ENCODE results near the gene KRTAP22-2.

The KRTAP22-2 gene

GRCh38 chr21:30590297-30590696, at the start of gene KRTAP22-2:
TSS of gene KRTAP22-2 (minus strand) at chr21:30590397.
- no peak for DNase-seq

DNA sequence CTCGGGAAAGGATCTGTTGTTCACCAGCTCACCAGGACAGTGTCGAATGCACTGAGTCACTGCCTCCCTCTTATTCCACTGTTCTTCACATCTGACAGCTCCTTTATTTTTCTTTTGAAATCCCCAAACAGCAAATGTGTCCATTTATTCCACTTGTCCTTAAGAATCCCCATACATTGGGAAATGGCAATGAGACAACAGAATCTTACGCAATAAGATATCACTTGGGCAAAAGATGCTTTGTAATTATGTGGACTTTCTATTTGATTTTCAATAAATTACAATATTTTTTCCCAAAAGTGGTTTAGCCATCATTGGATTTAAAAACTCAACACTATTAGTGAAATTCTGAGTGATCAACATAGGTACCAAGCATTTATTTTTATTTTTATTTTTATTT, 48.5 kb upstream of the KRTAP22-2 start:
- DNase-seq = no peak

DNA sequence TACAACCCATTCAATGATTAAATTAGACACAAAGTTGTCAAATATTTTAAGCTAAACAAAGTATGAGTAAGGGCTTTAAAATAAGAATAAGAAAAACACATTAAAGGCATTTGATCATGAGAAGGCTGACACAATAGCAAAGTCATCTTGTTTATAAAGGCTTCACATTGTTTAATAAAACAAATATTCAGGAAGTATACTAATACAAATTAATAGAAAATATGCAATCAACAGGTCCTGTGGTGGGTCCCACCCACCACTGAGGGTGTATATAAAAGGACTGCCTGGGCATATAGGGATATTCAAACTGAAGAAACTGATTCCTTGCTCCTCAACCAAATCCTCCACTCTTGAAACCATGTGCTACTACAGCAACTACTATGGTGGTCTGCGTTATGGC, 44.7 kb upstream of the KRTAP22-2 start, which contains the start of gene KRTAP20-2:
TSS of gene KRTAP20-2 (plus strand) at position 301 of the 400 bp plus-strand sequence. CDS start at position 359, 58 bp downstream.
- no peak for DNase-seq

DNA sequence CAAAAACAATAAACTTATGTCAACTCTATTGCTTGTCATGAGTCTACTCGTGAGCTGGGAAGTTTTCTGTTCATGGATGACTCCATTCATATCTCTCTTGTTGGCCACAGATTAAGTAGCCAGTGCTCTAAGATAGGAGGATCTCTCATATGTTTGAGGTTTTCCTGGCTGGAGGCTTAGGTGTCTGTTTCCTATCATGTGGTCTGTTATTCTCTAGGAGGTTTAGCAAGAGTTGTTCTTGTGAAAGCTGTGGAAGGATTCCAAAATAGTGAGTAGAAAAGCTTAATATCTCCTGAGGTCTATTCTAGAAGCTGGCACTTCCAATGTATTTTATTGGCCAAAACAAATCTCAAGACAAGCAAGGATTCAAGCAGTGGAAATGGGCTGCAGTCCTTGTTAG, 39.0 kb upstream of the KRTAP22-2 start:
- no peak for DNase-seq

DNA sequence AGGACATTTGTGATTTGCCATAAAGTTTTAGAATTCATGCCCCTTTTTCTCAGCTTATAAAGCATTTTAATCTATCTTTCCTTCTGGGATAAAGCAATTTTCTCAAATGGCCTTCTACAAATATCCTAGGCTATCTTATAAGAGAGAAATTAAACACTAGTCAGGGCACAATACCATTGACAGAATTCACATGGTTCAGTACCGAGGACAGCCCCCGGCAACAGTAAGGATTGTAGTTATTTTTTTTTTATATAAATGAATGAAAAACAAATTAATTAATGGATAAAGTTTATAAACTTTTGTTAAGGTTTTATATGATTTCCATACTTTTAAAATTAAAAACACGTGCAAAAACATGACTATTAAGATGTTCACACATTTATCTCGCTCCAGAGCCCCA, 37.9 kb upstream of the KRTAP22-2 start:
- DNase-seq = no peak

DNA sequence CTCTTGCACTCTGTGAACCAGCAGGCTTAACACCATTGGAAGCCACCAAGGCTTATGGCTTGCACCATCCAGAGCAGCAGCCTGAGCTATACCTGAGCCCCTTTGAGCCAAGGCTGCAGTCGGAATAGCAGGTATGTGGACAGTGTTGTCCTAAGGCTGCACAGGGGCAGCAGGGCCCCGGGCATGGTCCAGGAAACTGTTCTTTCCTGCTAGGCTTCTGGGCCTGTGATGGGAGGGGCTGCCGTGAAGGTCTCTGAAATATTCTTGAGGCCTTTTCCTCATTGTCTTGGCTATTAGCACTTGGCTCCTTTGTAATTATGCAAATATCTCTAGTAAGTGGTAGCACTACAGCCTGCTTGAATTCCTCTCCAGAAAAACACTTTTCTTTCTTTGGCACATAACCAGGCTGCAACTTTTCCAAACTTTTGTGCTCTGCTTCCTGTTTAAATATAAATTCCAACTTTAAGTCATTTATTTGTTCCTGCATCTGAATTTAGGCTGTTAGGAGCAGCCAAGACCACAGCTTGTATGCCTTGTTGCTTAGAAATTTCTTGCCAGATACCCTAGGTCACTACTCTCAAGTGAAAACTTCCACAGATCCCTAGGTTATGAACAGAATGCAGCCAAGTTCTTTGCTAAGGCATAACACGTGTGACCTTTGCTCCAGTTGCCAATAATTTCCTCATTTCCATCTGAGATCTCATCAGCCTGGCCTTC, 35.4 kb upstream of the KRTAP22-2 start:
- no peak for DNase-seq

- no peak for DNase-seq
Observed at GRCh38 chr21:30623362-30623761, 33.2 kb upstream of the KRTAP22-2 start.

DNA sequence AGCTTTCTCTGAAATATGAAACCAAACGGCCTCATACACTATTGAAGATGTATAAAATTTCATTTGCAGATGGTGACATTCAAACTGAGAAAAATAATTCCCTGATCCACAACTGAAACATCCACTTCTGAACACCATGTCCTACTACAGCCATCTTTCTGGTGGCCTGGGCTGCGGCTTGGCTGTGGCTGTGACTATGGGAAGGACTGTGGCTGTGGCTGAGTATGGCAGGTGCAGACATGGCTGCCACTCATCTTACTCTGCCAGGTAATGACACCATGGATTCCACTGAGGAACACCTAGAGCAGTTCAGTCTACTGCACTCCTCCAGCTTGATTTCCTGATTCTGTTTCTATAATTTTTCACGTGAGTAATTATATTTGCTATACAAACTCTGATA, 30.3 kb upstream of the KRTAP22-2 start, which contains the start of gene KRTAP20-4:
TSS of gene KRTAP20-4 (plus strand) at position 106 of the 400 bp plus-strand sequence.
- no peak for DNase-seq

- DNase-seq = no peak
Observed at GRCh38 chr21:30620080-30620479, 29.9 kb upstream of the KRTAP22-2 start.

- no peak for DNase-seq
Observed at GRCh38 chr21:30616125-30616524, 25.9 kb upstream of the KRTAP22-2 start, which contains the start of gene KRTAP20-1. TSS of gene KRTAP20-1 (plus strand) at chr21:30616425. CDS start at chr21:30616455, 30 bp downstream.

- no peak for DNase-seq
Observed at GRCh38 chr21:30615199-30615598, 25.0 kb upstream of the KRTAP22-2 start.

GRCh38 chr21:30613836-30614235, 23.6 kb upstream of the KRTAP22-2 start, which contains the start of gene KRTAP6-1:
TSS of gene KRTAP6-1 (minus strand) at chr21:30613930. CDS start at chr21:30613904, 26 bp downstream.
- no peak for DNase-seq

- DNase-seq = no peak
Observed at GRCh38 chr21:30612132-30612531, 21.9 kb upstream of the KRTAP22-2 start.

- DNase-seq = no peak
Observed at GRCh38 chr21:30605968-30606367, 15.8 kb upstream of the KRTAP22-2 start.

DNA sequence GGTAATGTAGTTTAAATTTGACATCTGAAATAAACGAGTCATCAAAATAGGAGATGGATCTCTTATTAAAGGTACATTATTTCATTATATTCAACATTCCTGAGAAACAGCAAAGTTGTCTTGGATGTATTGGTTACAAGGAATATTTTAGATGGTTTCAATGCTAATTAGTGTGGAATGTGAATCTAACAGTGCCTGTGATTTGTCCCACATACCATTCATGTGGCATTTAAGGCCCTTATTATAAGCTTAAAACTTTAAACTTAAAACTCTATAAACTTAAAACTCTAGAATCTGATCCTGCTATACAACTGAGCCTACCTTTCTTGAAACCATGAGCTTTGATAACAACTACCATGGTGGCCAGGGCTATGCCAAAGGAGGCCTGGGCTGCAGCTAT, 10.6 kb upstream of the KRTAP22-2 start, which contains the start of gene KRTAP22-1:
TSS of gene KRTAP22-1 (plus strand) at position 301 of the 400 bp plus-strand sequence.
- no peak for DNase-seq

- DNase-seq = no peak
Observed at GRCh38 chr21:30598802-30599201, 8.6 kb upstream of the KRTAP22-2 start, which contains the start of gene KRTAP6-2. TSS of gene KRTAP6-2 (minus strand) at chr21:30598902. CDS start at chr21:30598874, 28 bp downstream.

DNA sequence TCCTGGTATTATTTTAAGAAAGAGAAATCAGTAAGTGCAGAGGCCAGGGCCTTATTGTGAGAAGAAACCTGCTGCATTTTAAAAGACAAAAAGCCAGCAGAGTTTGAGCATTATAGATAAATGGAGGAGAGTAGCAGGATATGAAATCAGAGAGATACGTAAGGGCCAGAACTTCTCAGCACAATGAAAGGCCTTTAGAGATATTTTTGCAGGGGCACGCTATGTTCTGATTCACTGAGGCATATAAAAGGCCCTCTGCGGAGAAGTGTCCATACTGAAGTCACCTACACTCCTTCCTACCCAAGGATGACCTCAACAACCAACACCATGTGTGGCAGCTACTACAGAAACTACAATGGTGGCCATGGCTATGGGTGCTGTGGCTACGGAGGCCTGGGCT, 1.9 kb upstream of the KRTAP22-2 start, which contains the start of gene KRTAP6-3:
TSS of gene KRTAP6-3 (plus strand) at position 301 of the 400 bp plus-strand sequence. CDS start at position 307, 6 bp downstream.
- no peak for DNase-seq

- DNase-seq = no peak
Observed at GRCh38 chr21:30582870-30583269, 7.3 kb downstream of the KRTAP22-2 start.

GRCh38 chr21:30580132-30580531, 10.1 kb downstream of the KRTAP22-2 start:
- no peak for DNase-seq

GRCh38 chr21:30579346-30579745, 10.9 kb downstream of the KRTAP22-2 start:
- DNase-seq = no peak

GRCh38 chr21:30577766-30578165, 12.4 kb downstream of the KRTAP22-2 start:
- no peak for DNase-seq

DNA sequence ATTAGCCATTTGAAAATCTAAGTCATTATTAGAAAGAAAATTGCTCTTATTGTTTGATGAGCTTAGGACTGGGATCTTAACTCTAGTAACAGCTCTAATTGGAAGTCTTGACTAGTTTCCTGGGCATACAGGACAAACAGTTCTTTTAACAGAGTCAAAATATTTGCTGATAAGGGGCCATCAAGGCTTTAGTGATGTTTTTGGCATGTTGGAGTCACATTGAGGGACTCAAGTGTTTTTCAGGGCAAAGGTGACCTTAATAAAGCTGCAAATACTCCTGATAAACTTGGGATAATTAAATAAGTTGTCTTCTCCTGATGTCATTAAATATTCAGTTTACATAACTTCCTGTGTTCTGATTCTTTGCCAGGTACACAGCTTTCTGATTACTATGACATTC, 22.6 kb downstream of the KRTAP22-2 start:
- DNase-seq = no peak

- no peak for DNase-seq
Observed at GRCh38 chr21:30563630-30564029, 26.6 kb downstream of the KRTAP22-2 start.

DNA sequence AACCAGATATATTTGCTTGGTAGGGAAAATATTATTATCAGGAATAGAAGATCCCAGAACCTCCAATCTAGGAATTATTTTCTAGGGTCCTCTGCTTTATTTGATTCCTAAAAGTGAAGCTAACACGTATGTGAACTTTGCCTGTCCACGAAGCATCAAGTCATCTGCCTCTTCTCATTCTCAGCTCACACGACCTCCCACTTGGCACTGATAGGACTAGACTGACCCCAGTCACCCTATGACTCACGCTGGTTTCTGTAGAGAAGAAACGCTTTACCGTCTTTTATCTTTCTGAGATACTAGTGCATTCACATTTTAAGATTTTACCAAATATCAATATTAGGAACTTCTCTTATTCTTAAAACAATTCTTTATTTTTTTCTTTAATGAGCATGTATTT, 27.1 kb downstream of the KRTAP22-2 start:
- DNase-seq = no peak

Measured in activated CD4-positive, alpha-beta T cell treated with anti-CD3 and anti-CD28 coated beads for 4 hours (primary cell).